Measurements from ENCODE around the gene ALDOB. TPM values are rescaled to one million over a fixed set of nuclear protein-coding genes. Genes with fewer than 3 reads are reported as not detected.

The ALDOB gene
- total RNA-seq, 1 experiment from 2014 or later, result 1.2 TPM

Other genes starting within 250 kb of the ALDOB start
- 0.25 TPM for gene BAAT, start 50.8 kb downstream of the ALDOB start, total RNA-seq (2021; ENCODE audit: unreplicated experiment)
- gene MRPL50, start 37.2 kb downstream of the ALDOB start, total RNA-seq (2021; ENCODE audit: unreplicated experiment), result 14.6 TPM
- gene ZNF189, start 36.9 kb downstream of the ALDOB start, total RNA-seq (2021; ENCODE audit: unreplicated experiment), result 10.6 TPM
- 37.6 TPM for gene RNF20, start 98.1 kb upstream of the ALDOB start, total RNA-seq (2021; ENCODE audit: unreplicated experiment)
- gene PPP3R2, start 159.2 kb upstream of the ALDOB start, total RNA-seq (2021; ENCODE audit: unreplicated experiment), result not detected